ENCODE results near the gene CLSTN1.

- TF ChIP-seq CTCF (IDR thresholded peaks at IDR 0.05), result no peak
- no peak for TF ChIP-seq POLR2A (IDR thresholded peaks at IDR 0.05)
These were observed 2.3 kb upstream of the CLSTN1 start for GRCh38 chr1:9826087-9826486.
